Natural killer cell (primary cell): ENCODE measurements around the gene OR2V1. TPM values are rescaled to one million over a fixed set of nuclear protein-coding genes. Genes with fewer than 3 reads are reported as not detected.

ENCODE experiments used
- ATAC-seq, 3 donors: fragments of 150-1000 bp in 2 of 3; fragments of 200-7000 bp in 1 of 3; cut with Tn5 transposase; 1 replicate in 1 of 3; 2 replicates in 2 of 3; pipeline ENCODE4 v1.10.0; 2021; ENCODE audit warnings: mild to moderate bottlenecking in 2 of 3, moderate library complexity in 2 of 3
- DNase-seq, 2 donors: peaks; one replicate each; pipeline versions ENCODE4 v3.0.0 to v3.0.0-alpha.2; 2013 to 2021; ENCODE audit warnings: mixed read lengths in 1 of 2
- H3K27ac ChIP-seq: one replicate; pipeline ENCODE4 v1.5.1; 2013; ENCODE audit warnings: mild to moderate bottlenecking, low read length
- H3K27me3 ChIP-seq: one replicate; pipeline ENCODE4 v1.6.1; 2013; ENCODE audit warnings: low read length; ENCODE audit not compliant: control insufficient read depth, insufficient read depth
- H3K36me3 ChIP-seq: one replicate; pipeline ENCODE4 v1.6.1; 2013; ENCODE audit warnings: low read length; ENCODE audit not compliant: control insufficient read depth, insufficient read depth
- H3K4me1 ChIP-seq: one replicate; pipeline ENCODE4 v1.6.1; 2013; ENCODE audit warnings: low read length; ENCODE audit not compliant: control insufficient read depth, insufficient read depth
- H3K4me3 ChIP-seq: one replicate; pipeline ENCODE4 v1.5.1; 2013; ENCODE audit warnings: low read length
- H3K9me3 ChIP-seq: one replicate; pipeline ENCODE4 v1.6.1; 2013; ENCODE audit warnings: low read length; ENCODE audit not compliant: control insufficient read depth, insufficient read depth
- H3K27ac Mint-ChIP-seq, 2 donors: one replicate each; pipeline ENCODE4 v1.8.0; 2022; ENCODE audit warnings: mild to moderate bottlenecking in 2 of 2, mixed read lengths in 2 of 2, moderate library complexity in 1 of 2
- H3K27me3 Mint-ChIP-seq, 2 donors: one replicate each; pipeline ENCODE4 v1.8.0; 2022; ENCODE audit warnings: low read depth in 2 of 2, mixed read lengths in 2 of 2
- H3K36me3 Mint-ChIP-seq: one replicate; pipeline ENCODE4 v1.8.0; 2022; ENCODE audit warnings: mixed read lengths
- H3K4me1 Mint-ChIP-seq, 2 donors: one replicate each; pipeline ENCODE4 v1.8.0; 2022; ENCODE audit warnings: mixed read lengths in 2 of 2
- H3K4me3 Mint-ChIP-seq: one replicate; pipeline ENCODE4 v1.8.0; 2022; ENCODE audit warnings: mild to moderate bottlenecking, moderate library complexity, mixed read lengths
- H3K9me3 Mint-ChIP-seq, 2 donors: one replicate each; pipeline ENCODE4 v1.8.0; 2022; ENCODE audit warnings: mixed read lengths in 2 of 2
- WGBS: methylation state at CpG from one replicate; pipeline ENCODE4 v1.1.7; 2013; ENCODE audit warnings: missing lambda C conversion rate; ENCODE audit not compliant: insufficient coverage; 5-methylcytosine and 5-hydroxymethylcytosine counted together
- intact Hi-C: fragments of 100-400 bp; cut with micrococcal nuclease; formaldehyde crosslinking; loops from one replicate; pipeline ENCODE4 v1.14.2; 2022
- total RNA-seq, 4 donors: library from RNA; stranded (reverse); fragments of 120-200 nt in 1 of 4; gene quantifications; one replicate each; pipeline versions ENCODE4 v1.2.3 to v1.2.4, GENCODE V29; 2013 to 2022
- TF ChIP-seq, protein P1 (sequence below): fragments of 200-600 bp; IDR thresholded peaks from one replicate; pipeline ENCODE4 v1.8.0; 2022; ENCODE audit warnings: antibody characterized with exemption

OR2V1 gene
- total RNA-seq, 3 donors from 2014 or later (not counting 1 experiment from before 2014, with no cell fraction given) = not detected

DNA sequence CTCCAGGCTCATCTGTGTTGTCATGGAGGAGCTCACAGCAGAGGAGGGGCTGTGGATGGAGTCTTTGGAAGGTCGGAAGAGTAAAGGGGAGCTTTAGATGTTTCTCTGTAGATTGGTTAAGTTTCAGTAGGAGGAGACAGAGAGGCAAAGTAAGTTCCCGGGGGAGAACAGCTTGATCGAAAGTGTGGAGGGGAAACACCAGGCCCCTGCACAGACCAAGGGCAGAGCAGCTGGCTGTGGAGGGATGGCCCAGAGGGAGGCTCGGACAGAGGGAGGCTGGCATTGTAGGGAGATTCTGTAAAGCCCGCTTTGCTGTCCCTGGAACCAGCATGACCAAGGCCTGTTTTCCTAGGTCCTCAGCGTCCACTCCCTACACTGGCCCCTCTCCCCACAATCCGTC, 11.1 kb upstream of the OR2V1 start:
- no peak overlapping the region for H3K27ac ChIP-seq
- no peak overlapping the region for H3K4me3 ChIP-seq
- intact Hi-C loops = no loop called here
- 74% methylated on average over 4 of the region's 7 CpGs for WGBS
- H3K4me1 Mint-ChIP-seq = no peaks in the 10 kb centered on the region
- no peak overlapping the region for H3K4me3 Mint-ChIP-seq
- peaks cover 6% of the 10 kb centered on the region for H3K36me3 Mint-ChIP-seq
- H3K36me3 ChIP-seq = no peaks in the 10 kb centered on the region
- peaks cover 4 to 12% of the 10 kb centered on the region in 2 donors for H3K9me3 Mint-ChIP-seq
- TF ChIP-seq, protein P1, sequence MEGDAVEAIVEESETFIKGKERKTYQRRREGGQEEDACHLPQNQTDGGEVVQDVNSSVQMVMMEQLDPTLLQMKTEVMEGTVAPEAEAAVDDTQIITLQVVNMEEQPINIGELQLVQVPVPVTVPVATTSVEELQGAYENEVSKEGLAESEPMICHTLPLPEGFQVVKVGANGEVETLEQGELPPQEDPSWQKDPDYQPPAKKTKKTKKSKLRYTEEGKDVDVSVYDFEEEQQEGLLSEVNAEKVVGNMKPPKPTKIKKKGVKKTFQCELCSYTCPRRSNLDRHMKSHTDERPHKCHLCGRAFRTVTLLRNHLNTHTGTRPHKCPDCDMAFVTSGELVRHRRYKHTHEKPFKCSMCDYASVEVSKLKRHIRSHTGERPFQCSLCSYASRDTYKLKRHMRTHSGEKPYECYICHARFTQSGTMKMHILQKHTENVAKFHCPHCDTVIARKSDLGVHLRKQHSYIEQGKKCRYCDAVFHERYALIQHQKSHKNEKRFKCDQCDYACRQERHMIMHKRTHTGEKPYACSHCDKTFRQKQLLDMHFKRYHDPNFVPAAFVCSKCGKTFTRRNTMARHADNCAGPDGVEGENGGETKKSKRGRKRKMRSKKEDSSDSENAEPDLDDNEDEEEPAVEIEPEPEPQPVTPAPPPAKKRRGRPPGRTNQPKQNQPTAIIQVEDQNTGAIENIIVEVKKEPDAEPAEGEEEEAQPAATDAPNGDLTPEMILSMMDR = no peak
- H3K27ac Mint-ChIP-seq = no peak overlapping the region
- H3K9me3 ChIP-seq = peaks cover 8% of the 10 kb centered on the region
- H3K4me1 ChIP-seq = no peaks in the 10 kb centered on the region
- H3K27me3 Mint-ChIP-seq = peaks cover 16 to 48% of the 10 kb centered on the region in 2 donors
- H3K27me3 ChIP-seq = no peaks in the 10 kb centered on the region
- ATAC-seq (no peak), DNase-seq (no peak)

DNA sequence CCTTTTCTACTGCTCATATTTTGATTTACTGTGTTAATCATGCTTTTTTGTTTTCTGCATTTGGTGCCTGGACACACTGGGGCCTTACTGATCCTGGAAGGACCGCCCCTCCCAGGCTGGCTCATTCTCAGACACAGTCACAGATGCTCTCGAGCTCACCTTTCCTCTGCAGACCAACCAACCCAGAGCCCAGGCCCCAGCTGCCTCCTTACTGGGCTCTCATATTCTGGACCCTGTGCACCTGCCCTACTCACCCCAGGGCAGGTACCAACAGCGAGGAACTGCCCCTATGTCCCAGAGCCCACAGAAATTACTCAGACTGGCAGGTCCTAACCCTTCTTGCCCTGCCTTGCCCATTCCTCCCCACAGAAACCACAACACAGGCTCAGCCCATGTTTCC, 9.8 kb upstream of the OR2V1 start:
- Mint-ChIP-seq H3K4me3 (no peak overlapping the region), H3K9me3 (peaks cover 4 to 12% of the 10 kb centered on the region in 2 donors), H3K4me1 (no peaks in the 10 kb centered on the region), H3K27me3 (peaks cover 9 to 39% of the 10 kb centered on the region in 2 donors), H3K36me3 (peaks cover 6% of the 10 kb centered on the region), H3K27ac (no peak overlapping the region)
- Histone ChIP-seq H3K36me3 (no peaks in the 10 kb centered on the region), H3K27ac (no peak overlapping the region), H3K4me1 (no peaks in the 10 kb centered on the region), H3K4me3 (no peak overlapping the region), H3K27me3 (no peaks in the 10 kb centered on the region), H3K9me3 (peaks cover 8% of the 10 kb centered on the region)
- intact Hi-C loops = no loop called here
- TF ChIP-seq, protein P1 = no peak
- 84% methylated on average over 3 of the region's 3 CpGs for WGBS
- ATAC-seq (no peak), DNase-seq (no peak)

DNA sequence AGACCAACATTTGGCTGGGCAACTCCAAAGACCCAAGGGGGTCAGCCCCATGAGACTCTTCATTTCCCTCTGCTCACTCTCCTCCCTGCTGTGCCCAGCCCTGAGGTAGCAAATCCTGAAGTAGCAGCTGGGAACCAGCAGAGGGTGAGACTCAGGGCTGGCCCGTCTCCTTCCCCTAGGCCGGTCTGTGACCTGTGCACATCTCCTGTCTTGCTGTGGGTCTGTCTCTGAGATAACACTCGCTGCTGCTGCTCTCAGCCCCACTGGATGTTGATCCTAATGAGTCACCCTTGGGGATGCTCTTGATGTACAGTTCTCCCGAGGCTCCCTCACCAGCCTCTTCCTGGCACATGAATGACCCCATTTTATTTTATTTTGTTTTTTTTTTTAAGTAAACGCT, 7.3 kb upstream of the OR2V1 start:
- WGBS = 57% methylated on average over 5 of the region's 5 CpGs
- Mint-ChIP-seq H3K4me3 (no peak overlapping the region), H3K36me3 (peaks cover 6% of the 10 kb centered on the region), H3K27ac (no peak overlapping the region), H3K4me1 (no peaks in the 10 kb centered on the region), H3K27me3 (peaks cover 17 to 41% of the 10 kb centered on the region in 2 donors), H3K9me3 (peaks cover 4 to 12% of the 10 kb centered on the region in 2 donors)
- DNase-seq = no peak
- intact Hi-C loops = no loop called here
- Histone ChIP-seq H3K27ac (no peak overlapping the region), H3K9me3 (peaks cover 8% of the 10 kb centered on the region), H3K36me3 (no peaks in the 10 kb centered on the region), H3K4me3 (no peak overlapping the region), H3K4me1 (no peaks in the 10 kb centered on the region), H3K27me3 (peaks cover 3% of the 10 kb centered on the region)
- TF ChIP-seq, protein P1 = no peak
- no peak for ATAC-seq

DNA sequence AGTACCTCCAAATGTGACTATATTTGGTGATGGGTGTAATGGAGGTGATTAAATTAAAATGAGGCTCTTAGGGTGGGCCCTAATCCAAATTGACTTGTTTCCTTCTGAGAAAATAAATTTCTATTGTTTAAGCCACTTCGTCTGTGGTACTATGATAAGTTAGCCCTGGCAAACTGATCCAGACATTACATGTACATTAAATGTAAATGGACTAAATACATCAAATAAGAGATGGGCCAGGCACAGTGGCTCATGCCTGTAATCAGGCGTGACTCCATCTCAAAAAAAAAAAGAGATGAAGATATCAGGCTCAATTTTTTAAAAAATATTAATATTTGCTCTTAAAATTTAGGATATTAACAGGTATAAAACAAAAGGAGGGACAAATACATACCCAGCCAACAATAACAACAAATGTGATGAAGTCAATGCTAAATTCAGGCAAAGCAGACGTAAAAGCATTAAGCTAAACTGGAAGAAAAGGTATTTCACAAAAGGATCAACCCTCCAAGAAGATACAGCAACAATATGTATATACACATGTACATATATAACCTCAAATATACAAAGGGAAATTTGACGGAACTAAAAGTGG, 5.5 kb upstream of the OR2V1 start:
- intact Hi-C loops = no loop called here
- Histone ChIP-seq H3K4me1 (no peaks in the 10 kb centered on the region), H3K36me3 (no peaks in the 10 kb centered on the region), H3K27me3 (peaks cover 3% of the 10 kb centered on the region), H3K4me3 (no peak overlapping the region), H3K9me3 (peaks cover 8% of the 10 kb centered on the region), H3K27ac (no peak overlapping the region)
- ATAC-seq (no peak), DNase-seq (no peak)
- Mint-ChIP-seq H3K27ac (no peak overlapping the region), H3K27me3 (peaks cover 17 to 40% of the 10 kb centered on the region in 2 donors), H3K4me1 (no peaks in the 10 kb centered on the region), H3K36me3 (peaks cover 6% of the 10 kb centered on the region), H3K9me3 (peaks cover 4 to 12% of the 10 kb centered on the region in 2 donors), H3K4me3 (no peak overlapping the region)
- 100% methylated on average over 2 of the region's 4 CpGs for WGBS
- TF ChIP-seq, protein P1 = no peak
